Neural progenitor cell (in vitro differentiated cells): ENCODE data around the gene ZNF107. TPM values are rescaled to one million over a fixed set of nuclear protein-coding genes. Genes with fewer than 3 reads are reported as not detected.
A peak's percentile ranks its signal among the peaks of the same experiment; 100 is the strongest.
"Not testable (repeated sequence)": the region's sequence is repeated elsewhere in the genome, so short reads cannot be mapped to it uniquely, and the experiment has no call there.

ENCODE experiments used
- DNase-seq: peaks from one replicate; pipeline ENCODE4 v3.0.0-alpha.2; 2016; ENCODE audit warnings: low spot score
- H2AFZ ChIP-seq: fragments of 200-600 bp; sonication (generic); replicated peaks from 2 replicates; pipeline ENCODE4 v1.6.1; 2016; ENCODE audit warnings: antibody characterized with exemption
- H3F3A ChIP-seq: fragments of 200-600 bp; sonication (generic); 2 replicates; pipeline ENCODE4 v1.6.1; 2016; ENCODE audit warnings: antibody characterized with exemption, low read depth
- H3K27ac ChIP-seq: fragments of 200-600 bp; sonication (generic); 2 replicates; pipeline ENCODE4 v1.5.1; 2016; ENCODE audit warnings: mild to moderate bottlenecking
- H3K27me3 ChIP-seq: fragments of 200-600 bp; sonication (generic); 2 replicates; pipeline ENCODE4 v1.6.1; 2016; ENCODE audit warnings: mild to moderate bottlenecking, moderate library complexity
- H3K36me3 ChIP-seq: fragments of 200-600 bp; sonication (generic); 2 replicates; pipeline ENCODE4 v1.5.1; 2016
- H3K4me1 ChIP-seq: fragments of 200-600 bp; sonication (generic); 2 replicates; pipeline ENCODE4 v1.6.1; 2016; ENCODE audit warnings: mixed run types
- H3K4me2 ChIP-seq: fragments of 200-600 bp; sonication (generic); 2 replicates; pipeline ENCODE4 v1.6.1; 2016
- H3K4me3 ChIP-seq: fragments of 200-600 bp; sonication (generic); 2 replicates; pipeline ENCODE4 v1.5.1; 2016
- H3K79me2 ChIP-seq: fragments of 200-600 bp; sonication (generic); 2 replicates; pipeline ENCODE4 v1.6.1; 2016; ENCODE audit warnings: low read depth
- H3K9ac ChIP-seq: fragments of 200-600 bp; sonication (generic); 2 replicates; pipeline ENCODE4 v1.6.1; 2016
- H3K9me3 ChIP-seq: fragments of 200-600 bp; sonication (generic); 2 replicates; pipeline ENCODE4 v1.5.1; 2016; ENCODE audit warnings: low read depth
- H4K20me1 ChIP-seq: fragments of 200-600 bp; sonication (generic); 2 replicates; pipeline ENCODE4 v1.6.1; 2016; ENCODE audit warnings: low read depth
- H3K27ac Mint-ChIP-seq: 3 replicates; pipeline ENCODE4 v1.8.0; 2021; ENCODE audit warnings: mixed read lengths
- H3K27me3 Mint-ChIP-seq: 2 replicates; pipeline ENCODE4 v1.8.0; 2022; ENCODE audit warnings: low read depth, mild to moderate bottlenecking, inconsistent platforms, moderate library complexity, mixed read lengths; ENCODE audit not compliant: insufficient read depth
- H3K36me3 Mint-ChIP-seq: 3 replicates; pipeline ENCODE4 v1.8.0; 2021; ENCODE audit warnings: mixed read lengths
- H3K4me1 Mint-ChIP-seq: 3 replicates; pipeline ENCODE4 v1.8.0; 2021; ENCODE audit warnings: mixed read lengths
- H3K4me3 Mint-ChIP-seq: 3 replicates; pipeline ENCODE4 v1.8.0; 2021; ENCODE audit warnings: mild to moderate bottlenecking, moderate library complexity, mixed read lengths
- H3K9me3 Mint-ChIP-seq: 3 replicates; pipeline ENCODE4 v1.8.0; 2020; ENCODE audit warnings: mixed read lengths
- EZH2 ChIP-seq: fragments of 200-600 bp; sonication (generic); IDR thresholded peaks from 2 replicates; pipeline ENCODE4 v1.6.1; 2017; ENCODE audit warnings: antibody characterized with exemption, mild to moderate bottlenecking, moderate library complexity
- EZH2phosphoT487 ChIP-seq: fragments of 200-600 bp; sonication (generic); IDR thresholded peaks from 2 replicates; pipeline ENCODE4 v1.6.1; 2017; ENCODE audit warnings: antibody characterized with exemption
- total RNA-seq: library from RNA; depleted of rRNA; stranded (reverse); fragments of >200 nt; gene quantifications from 2 replicates; pipeline ENCODE4 v1.2.3, GENCODE V29; 2015; ENCODE audit warnings: low replicate concordance
- TF ChIP-seq, protein P1 (sequence below): fragments of 200-600 bp; sonication (generic); IDR thresholded peaks from 2 replicates; pipeline ENCODE4 v1.5.1; 2017; ENCODE audit warnings: antibody characterized with exemption, mild to moderate bottlenecking

ZNF107 gene
- total RNA-seq, 1 donor from 2014 or later = 18.9 TPM

DNA sequence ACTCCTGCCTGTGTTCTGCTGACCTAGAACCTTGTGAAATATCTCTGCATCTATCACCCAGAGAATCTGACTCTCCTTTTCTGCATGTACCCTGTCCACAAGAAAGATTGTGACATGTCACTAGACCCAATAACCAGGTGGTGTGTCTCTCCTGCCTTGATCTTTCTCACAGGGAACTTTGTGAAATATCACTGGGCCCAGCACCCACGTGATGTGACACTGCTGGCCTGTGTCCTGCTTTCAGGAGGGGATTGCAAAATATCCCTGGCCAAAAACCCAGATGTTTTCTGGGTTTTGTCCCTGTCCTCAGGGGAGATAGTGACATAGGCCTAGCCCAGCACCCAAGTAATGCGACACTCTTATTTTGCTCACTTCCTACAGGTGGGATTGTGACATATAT is 10.1 kb upstream of the ZNF107 start:
- H3K27me3 Mint-ChIP-seq = no peaks in the 10 kb centered on the region
- TF ChIP-seq EZH2phosphoT487 (no peak), EZH2 (no peak)
- TF ChIP-seq, protein P1, sequence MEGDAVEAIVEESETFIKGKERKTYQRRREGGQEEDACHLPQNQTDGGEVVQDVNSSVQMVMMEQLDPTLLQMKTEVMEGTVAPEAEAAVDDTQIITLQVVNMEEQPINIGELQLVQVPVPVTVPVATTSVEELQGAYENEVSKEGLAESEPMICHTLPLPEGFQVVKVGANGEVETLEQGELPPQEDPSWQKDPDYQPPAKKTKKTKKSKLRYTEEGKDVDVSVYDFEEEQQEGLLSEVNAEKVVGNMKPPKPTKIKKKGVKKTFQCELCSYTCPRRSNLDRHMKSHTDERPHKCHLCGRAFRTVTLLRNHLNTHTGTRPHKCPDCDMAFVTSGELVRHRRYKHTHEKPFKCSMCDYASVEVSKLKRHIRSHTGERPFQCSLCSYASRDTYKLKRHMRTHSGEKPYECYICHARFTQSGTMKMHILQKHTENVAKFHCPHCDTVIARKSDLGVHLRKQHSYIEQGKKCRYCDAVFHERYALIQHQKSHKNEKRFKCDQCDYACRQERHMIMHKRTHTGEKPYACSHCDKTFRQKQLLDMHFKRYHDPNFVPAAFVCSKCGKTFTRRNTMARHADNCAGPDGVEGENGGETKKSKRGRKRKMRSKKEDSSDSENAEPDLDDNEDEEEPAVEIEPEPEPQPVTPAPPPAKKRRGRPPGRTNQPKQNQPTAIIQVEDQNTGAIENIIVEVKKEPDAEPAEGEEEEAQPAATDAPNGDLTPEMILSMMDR = no peak
- H3K79me2 ChIP-seq = no peaks in the 10 kb centered on the region
- no peak overlapping the region for H3K4me3 Mint-ChIP-seq
- H3K36me3 ChIP-seq = no peaks in the 10 kb centered on the region
- H3K9me3 Mint-ChIP-seq = peaks cover 51% of the 10 kb centered on the region
- no peaks in the 10 kb centered on the region for H3K4me1 ChIP-seq
- H3K9me3 ChIP-seq = no peaks in the 10 kb centered on the region
- H4K20me1 ChIP-seq = no peaks in the 10 kb centered on the region
- H3K27ac Mint-ChIP-seq = no peak overlapping the region
- H3K4me1 Mint-ChIP-seq = no peaks in the 10 kb centered on the region
- no peak overlapping the region for H3K4me3 ChIP-seq
- H3K27ac ChIP-seq = no peak overlapping the region
- DNase-seq = no peak
- H3K36me3 Mint-ChIP-seq = no peaks in the 10 kb centered on the region
- H3F3A ChIP-seq = no peaks in the 10 kb centered on the region
- H3K27me3 ChIP-seq = no peaks in the 10 kb centered on the region
- H3K9ac ChIP-seq = no peak overlapping the region
- no peak overlapping the region for H3K4me2 ChIP-seq
- no peak overlapping the region for H2AFZ ChIP-seq

DNA sequence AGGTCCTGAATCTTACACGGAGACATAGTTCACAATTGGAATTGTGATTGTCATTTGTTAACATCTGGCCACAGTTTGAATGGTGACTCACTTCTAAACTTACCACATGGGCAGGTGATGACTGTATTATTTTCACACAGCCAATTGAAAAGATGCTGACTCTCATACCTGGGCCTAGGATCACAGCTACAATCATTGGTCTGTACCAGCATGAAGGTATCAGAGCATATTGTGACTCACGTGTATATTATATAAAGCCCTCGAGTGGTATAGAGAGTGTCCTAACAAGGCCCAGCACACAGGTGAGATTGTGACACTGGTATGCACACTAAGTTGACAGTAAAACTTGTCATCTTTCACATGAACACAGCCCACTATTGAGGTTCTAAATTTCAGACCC is 9.4 kb upstream of the ZNF107 start:
- no peak overlapping the region for H3K9ac ChIP-seq
- H3K4me1 Mint-ChIP-seq = no peaks in the 10 kb centered on the region
- H2AFZ ChIP-seq = no peak overlapping the region
- no peaks in the 10 kb centered on the region for H4K20me1 ChIP-seq
- H3K27me3 ChIP-seq = no peaks in the 10 kb centered on the region
- H3K4me1 ChIP-seq = no peaks in the 10 kb centered on the region
- no peak for TF ChIP-seq EZH2
- TF ChIP-seq, protein P1 = no peak
- TF ChIP-seq EZH2phosphoT487 = no peak
- no peak for DNase-seq
- H3K4me2 ChIP-seq = no peak overlapping the region
- no peak overlapping the region for H3K27ac Mint-ChIP-seq
- no peak overlapping the region for H3K27ac ChIP-seq
- H3K36me3 ChIP-seq = no peaks in the 10 kb centered on the region
- no peaks in the 10 kb centered on the region for H3K36me3 Mint-ChIP-seq
- peaks cover 49% of the 10 kb centered on the region for H3K9me3 Mint-ChIP-seq
- H3K4me3 Mint-ChIP-seq = no peak overlapping the region
- H3K9me3 ChIP-seq = no peaks in the 10 kb centered on the region
- no peaks in the 10 kb centered on the region for H3F3A ChIP-seq
- H3K27me3 Mint-ChIP-seq = no peaks in the 10 kb centered on the region
- H3K4me3 ChIP-seq = no peak overlapping the region
- no peaks in the 10 kb centered on the region for H3K79me2 ChIP-seq

- DNase-seq, H3K27ac ChIP-seq, H2AFZ ChIP-seq, H3K4me3 Mint-ChIP-seq, H3K36me3 ChIP-seq, H3K4me3 ChIP-seq, H3K79me2 ChIP-seq, H3K4me1 Mint-ChIP-seq, H3F3A ChIP-seq, H3K27ac Mint-ChIP-seq, H3K9ac ChIP-seq, H3K36me3 Mint-ChIP-seq, H3K4me1 ChIP-seq, H3K4me2 ChIP-seq, H3K27me3 Mint-ChIP-seq, H4K20me1 ChIP-seq, H3K9me3 ChIP-seq, H3K27me3 ChIP-seq: not testable (repeated sequence)
- H3K9me3 Mint-ChIP-seq = peaks cover 32% of the 10 kb centered on the region
These were observed 3.8 kb upstream of the ZNF107 start for GRCh38 chr7:64662091-64662490.

DNA sequence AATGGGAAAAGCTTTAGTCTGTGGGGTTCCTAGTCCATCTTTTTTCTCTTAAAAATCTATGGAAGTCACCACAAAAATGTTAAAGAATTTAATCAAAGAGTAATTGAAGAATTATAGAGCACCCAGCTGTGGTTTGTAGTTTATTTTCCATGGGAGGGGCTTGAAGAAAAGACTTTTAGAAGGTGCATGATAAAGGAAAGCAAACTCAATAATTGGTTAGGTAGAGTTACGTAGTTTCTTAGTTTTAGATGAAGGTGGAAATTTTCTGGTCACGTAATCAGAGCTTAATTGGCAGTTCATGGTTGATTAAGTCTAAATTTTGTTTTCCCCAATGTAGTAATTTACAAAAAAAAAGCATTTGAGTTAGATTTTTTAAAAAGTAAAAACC is 724 bp downstream of the ZNF107 start:
- Mint-ChIP-seq H3K27ac (peak overlapping the region; percentile 94), H3K4me3 (peak overlapping the region; percentile 95), H3K27me3 (peaks cover 8% of the 10 kb centered on the region), H3K9me3 (peaks cover 43% of the 10 kb centered on the region), H3K4me1 (peaks cover 9% of the 10 kb centered on the region), H3K36me3 (peaks cover 35% of the 10 kb centered on the region)
- Histone ChIP-seq H3K27me3 (no peaks in the 10 kb centered on the region), H3K4me3 (peak overlapping the region; percentile 73), H3K36me3 (no peaks in the 10 kb centered on the region), H3K4me2 (peak overlapping the region; percentile 76), H4K20me1 (no peaks in the 10 kb centered on the region), H3F3A (no peaks in the 10 kb centered on the region), H3K9ac (peak overlapping the region; percentile 88), H3K9me3 (peaks cover 5% of the 10 kb centered on the region), H2AFZ (no peak overlapping the region), H3K79me2 (peaks cover 50% of the 10 kb centered on the region), H3K4me1 (no peaks in the 10 kb centered on the region), H3K27ac (no peak overlapping the region)
- no peak for DNase-seq
- TF ChIP-seq, protein P1 = no peak
- TF ChIP-seq EZH2 = no peak
- TF ChIP-seq EZH2phosphoT487 = no peak
